Adrenal gland (tissue), 12 donors: ENCODE measurements around the gene TRIM68. TPM values are rescaled to one million over a fixed set of nuclear protein-coding genes. Genes with fewer than 3 reads are reported as not detected.

Experiments
- DNase-seq, 7 donors: peaks; one replicate each; pipeline ENCODE4 v3.0.0-alpha.2; 2019 to 2020
- H3K27ac ChIP-seq, 5 donors: fragments of 200-600 bp; sonication (generic) in 4 of 5; 1 replicate in 3 of 5; 2 replicates in 2 of 5; pipeline versions ENCODE4 v1.5.1 to v1.8.0; 2016 to 2020; ENCODE audit warnings: mild to moderate bottlenecking in 1 of 5
- H3K27me3 ChIP-seq: fragments of 200-600 bp; 2 replicates; pipeline ENCODE4 v1.8.0; 2021
- H3K36me3 ChIP-seq, 2 donors: fragments of 200-600 bp; replicated peaks in 1 of 2; 1 replicate in 1 of 2; 2 replicates in 1 of 2; pipeline versions ENCODE4 v1.5.1 to v1.8.0; 2018 to 2022
- H3K4me1 ChIP-seq, 2 donors: fragments of 200-600 bp; replicated peaks in 1 of 2; 1 replicate in 1 of 2; 2 replicates in 1 of 2; pipeline versions ENCODE4 v1.5.1 to v1.8.0; 2018 to 2021
- H3K4me3 ChIP-seq, 4 donors: fragments of 200-600 bp; sonication (generic) in 3 of 4; one replicate each; pipeline ENCODE4 v1.5.1; 2016 to 2018
- H3K9me3 ChIP-seq, 3 donors: fragments of 200-600 bp; sonication (generic) in 1 of 3; replicated peaks in 1 of 3; 1 replicate in 2 of 3; 2 replicates in 1 of 3; pipeline versions ENCODE4 v1.5.1 to v1.8.0; 2016 to 2021
- CTCF ChIP-seq, 6 experiments: fragments of 450-650 bp in 4 of 6; fragments of 200-600 bp in 2 of 6; sonication (generic) in 1 of 6; IDR thresholded peaks; 1 replicate in 5 of 6; 2 replicates in 1 of 6; pipeline versions ENCODE4 v1.5.1 to v1.8.0; 2016 to 2021; ENCODE audit warnings: antibody characterized with exemption in 6 of 6, mild to moderate bottlenecking in 2 of 6, moderate library complexity in 1 of 6
- POLR2A ChIP-seq, 2 donors: fragments of 450-650 bp; IDR thresholded peaks; one replicate each; pipeline ENCODE4 v1.6.1; 2017; ENCODE audit warnings: antibody characterized with exemption in 2 of 2, mild to moderate bottlenecking in 2 of 2, moderate library complexity in 1 of 2
- WGBS, 4 donors: extraction: QIAGEN DNeasy Blood & Tissue Kit in 2 of 4; methylation state at CpG; one replicate each; pipeline versions ENCODE4 v1.1.5 to v1.1.7; 2013 to 2017; 5-methylcytosine and 5-hydroxymethylcytosine counted together
- intact Hi-C, 2 donors: fragments of 100-400 bp; cut with DNase I; formaldehyde crosslinking; loops; one replicate each; pipeline versions ENCODE4 v1.14.1 to v1.15.0; 2022 to 2023
- polyA plus RNA-seq, 3 donors: library from polyadenylated mRNA; stranded (reverse); fragments of 200-250 nt in 2 of 3; fragments of 350-450 nt in 1 of 3; fragmentation: Illumina TruSeq in 1 of 3; extraction: RNeasy Lipid Tissue Mini Kit (QIAGEN cat#74804) in 1 of 3; gene quantifications; one replicate each; pipeline ENCODE4 v1.2.3, GENCODE V29; 2013 to 2014
- total RNA-seq, 9 donors: library from RNA; depleted of rRNA in 4 of 9; stranded (reverse); fragments of >200 nt in 4 of 9; fragments of 120-200 nt in 1 of 9; fragmentation: NEBNext Ultra II Directional in 1 of 9; extraction: Animal tissue kit (Norgen Biotek cat#: 25700) in 1 of 9; gene quantifications; one replicate each; pipeline versions ENCODE4 v1.1.0 to v1.2.4, GENCODE V29; 2013 to 2023
- donor health status: healthy with polysubstance abuse.
- donor health status: Bipolar disorder and iron deficiency.
- donor health status: DM: yes; HTN: yes; CAD: no.
- donor health status: DM: no; HTN: no; CAD: no.
- donor health status: DM: no; HTN: no; CAD: no.
- donor health status: DM: yes; HTN: yes; CAD: no.

Gene TRIM68
- total and polyA plus RNA-seq, 12 donors, result 2.8 to 23.3 (median 14.0) TPM

GRCh38 chr11:4636962-4637661 lies 29.1 kb upstream of the TRIM68 start, which contains the start of gene OR51D1:
Gene OR51D1, plus strand, starts transcription at chr11:4637477. Its CDS starts 2,314 bp downstream, at chr11:4639791.
- Histone ChIP-seq H3K36me3 (no peaks in the 10 kb centered on the region), H3K27me3 (no peaks in the 10 kb centered on the region), H3K4me3 (no peak within 1 kb of the TSS), H3K27ac (no peak within 1 kb of the TSS), H3K9me3 (no peaks in the 10 kb centered on the region), H3K4me1 (no peaks in the 10 kb centered on the region)
- WGBS, 4 donors, result 20 to 34% (median 28%) methylated on average over 9 to 21 of the region's 21 CpGs
- no peak for TF ChIP-seq POLR2A (IDR thresholded peaks at IDR 0.05)
- peak; percentile 57 to 88 (median 76) for TF ChIP-seq CTCF (IDR thresholded peaks at IDR 0.05)
- intact Hi-C loops, result loop anchor here in 1 of 2 donors (5.0 kb wide), 1 partner anchor 365 kb away; no protein-coding TSS in a partner anchor
- DNase-seq, result peak; percentile 39 to 86 (median 69)

DNA sequence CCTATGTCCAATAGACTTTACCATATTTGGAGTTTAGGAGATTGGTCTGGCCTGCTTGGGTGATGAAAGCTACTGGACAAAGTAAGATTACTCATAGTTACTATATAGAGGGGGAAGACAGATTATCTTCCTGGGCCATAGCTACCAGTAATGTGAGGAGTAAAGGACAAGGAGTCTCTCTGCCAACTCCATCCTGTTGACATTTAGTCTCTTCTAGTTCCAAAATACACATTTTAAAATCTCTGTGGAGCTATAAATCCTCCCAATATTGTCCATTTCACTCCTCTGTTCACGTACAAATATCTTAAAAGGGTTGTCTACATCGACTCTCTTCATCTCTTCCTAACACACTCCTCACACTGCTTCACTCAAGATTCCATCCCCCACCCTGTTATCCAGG lies 28.1 kb upstream of the TRIM68 start:
- TF ChIP-seq POLR2A (IDR thresholded peaks at IDR 0.05), result no peak
- TF ChIP-seq CTCF (IDR thresholded peaks at IDR 0.05), result no peak
- WGBS, 4 donors, result 39 to 55% (median 53%) methylated on average over 2 of the region's 2 CpGs
- Histone ChIP-seq H3K4me3 (no peak overlapping the region), H3K27me3 (no peaks in the 10 kb centered on the region), H3K36me3 (no peaks in the 10 kb centered on the region), H3K9me3 (no peaks in the 10 kb centered on the region), H3K4me1 (no peaks in the 10 kb centered on the region), H3K27ac (no peak overlapping the region)
- no peak for DNase-seq
- intact Hi-C loops, result loop anchor here in 1 of 2 donors (5.0 kb wide), 1 partner anchor 366 kb away; no protein-coding TSS in a partner anchor

DNA sequence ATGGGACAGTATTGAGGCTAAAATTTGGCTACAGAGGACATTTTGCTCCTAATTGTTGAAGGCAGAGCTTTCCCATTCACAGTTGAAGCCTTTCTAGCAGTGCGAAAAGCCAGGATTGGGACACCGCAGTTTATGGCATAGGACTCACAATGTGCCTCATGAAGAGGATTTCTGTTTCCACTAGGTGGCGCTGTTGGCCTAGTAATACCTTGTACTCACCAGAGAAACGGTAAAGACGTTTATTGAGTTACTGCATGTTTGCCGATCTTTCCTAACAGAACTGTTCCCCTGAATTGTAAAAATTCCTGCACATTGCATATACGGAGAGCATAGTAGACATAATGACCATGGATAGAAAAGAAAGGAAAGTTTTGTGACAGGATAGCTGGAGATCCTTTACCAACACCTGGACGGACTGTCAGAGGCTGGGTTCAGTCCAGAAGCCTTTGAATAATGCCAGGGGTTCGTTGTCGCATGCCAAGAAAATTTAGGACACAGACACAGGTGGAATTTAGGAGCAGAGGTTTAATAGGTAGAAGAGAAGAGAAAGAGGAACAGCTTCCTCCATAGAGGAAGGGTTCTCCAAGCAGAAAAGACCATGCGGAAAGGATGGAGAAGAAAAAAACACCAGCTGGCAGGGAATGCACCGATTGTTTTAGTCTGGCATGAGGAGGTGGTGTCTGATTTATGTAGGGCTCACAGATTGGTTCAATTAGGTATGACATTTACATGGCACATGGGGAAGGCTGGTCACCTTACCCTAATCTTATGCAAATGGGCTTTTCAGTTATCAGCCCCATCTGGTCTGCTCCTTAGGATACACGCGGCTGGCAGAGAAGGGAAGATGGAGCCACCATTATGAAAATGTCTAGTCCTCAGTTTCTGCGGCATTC lies 18.4 kb upstream of the TRIM68 start:
- H3K4me1 ChIP-seq, result no peaks in the 10 kb centered on the region
- H3K27me3 ChIP-seq, result no peaks in the 10 kb centered on the region
- peak; percentile 29 to 65 (median 36) for DNase-seq
- no peaks in the 10 kb centered on the region for H3K36me3 ChIP-seq
- H3K27ac ChIP-seq, result no peak overlapping the region
- TF ChIP-seq POLR2A (IDR thresholded peaks at IDR 0.05) (no peak), CTCF (IDR thresholded peaks at IDR 0.05) (peak; percentile 13 to 47 (median 31))
- WGBS, 4 donors, result 43 to 48% (median 45%) methylated on average over 15 of the region's 15 CpGs
- no peak overlapping the region for H3K4me3 ChIP-seq
- intact Hi-C loops, result no loop called here
- no peaks in the 10 kb centered on the region for H3K9me3 ChIP-seq

DNA sequence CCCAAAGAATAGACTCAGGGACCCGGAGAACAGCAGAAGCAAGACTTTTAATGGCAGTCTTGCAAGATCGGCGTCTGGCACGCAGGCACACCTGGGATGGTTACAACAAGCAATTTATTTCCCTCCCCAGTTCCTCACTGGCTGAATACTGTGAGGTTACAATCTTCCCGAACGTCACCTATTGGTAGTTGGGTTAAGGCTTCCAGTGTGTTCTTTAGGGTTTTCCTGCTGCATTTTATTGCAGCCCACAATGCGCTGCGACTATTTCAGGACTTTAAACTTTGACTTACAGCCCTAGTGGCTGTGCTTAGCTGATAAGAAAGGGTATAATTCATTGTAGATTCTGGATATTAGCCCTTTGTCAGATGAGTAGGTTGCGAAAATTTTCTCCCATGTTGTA lies 11.5 kb upstream of the TRIM68 start:
- WGBS, 4 donors, result 67 to 73% (median 72%) methylated on average over 9 of the region's 9 CpGs
- TF ChIP-seq POLR2A (IDR thresholded peaks at IDR 0.05) (no peak), CTCF (IDR thresholded peaks at IDR 0.05) (no peak)
- no peaks in the 10 kb centered on the region for H3K4me1 ChIP-seq
- DNase-seq, result no peak
- H3K36me3 ChIP-seq, result no peaks in the 10 kb centered on the region
- no peaks in the 10 kb centered on the region for H3K9me3 ChIP-seq
- H3K27me3 ChIP-seq, result no peaks in the 10 kb centered on the region
- no peak overlapping the region for H3K27ac ChIP-seq
- intact Hi-C loops, result no loop called here
- H3K4me3 ChIP-seq, result no peak overlapping the region
